Liver (tissue), 3 donors: ENCODE results near the gene LGALS12.

ENCODE experiments used
- ATF3 ChIP-seq: IDR thresholded peaks from 2 replicates; pipeline ENCODE4 v1.6.1; 2016; ENCODE audit warnings: antibody characterized with exemption
- EGR1 ChIP-seq, 2 donors: IDR thresholded peaks; 2 replicates each; pipeline ENCODE4 v1.6.1; 2016 to 2018; ENCODE audit warnings: antibody characterized with exemption in 2 of 2, low read depth in 2 of 2
- FOXA1 ChIP-seq: IDR thresholded peaks from 2 replicates; pipeline ENCODE4 v1.6.1; 2016; ENCODE audit warnings: antibody characterized with exemption
- FOXA2 ChIP-seq: IDR thresholded peaks from 2 replicates; pipeline ENCODE4 v1.6.1; 2016; ENCODE audit warnings: antibody characterized with exemption
- GABPA ChIP-seq, 2 donors: IDR thresholded peaks in 1 of 2; conservative IDR thresholded peaks in 1 of 2; 2 replicates each; pipeline ENCODE4 v1.6.1; 2016; ENCODE audit warnings: antibody characterized with exemption in 2 of 2, mild to moderate bottlenecking in 1 of 2, moderate library complexity in 1 of 2
- MAX ChIP-seq: IDR thresholded peaks from 2 replicates; pipeline ENCODE4 v1.6.1; 2016; ENCODE audit warnings: antibody characterized with exemption
- RAD21 ChIP-seq, 2 donors: IDR thresholded peaks; 2 replicates each; pipeline ENCODE4 v1.6.1; 2016; ENCODE audit warnings: antibody characterized with exemption in 2 of 2, mild to moderate bottlenecking in 2 of 2
- REST ChIP-seq: IDR thresholded peaks from 2 replicates; pipeline ENCODE4 v1.6.1; 2016; ENCODE audit warnings: antibody characterized with exemption, mild to moderate bottlenecking
- RXRA ChIP-seq, 2 donors: IDR thresholded peaks; 2 replicates each; pipeline ENCODE4 v1.6.1; 2017 to 2018; ENCODE audit warnings: antibody characterized with exemption in 2 of 2, mild to moderate bottlenecking in 1 of 2
- SP1 ChIP-seq: IDR thresholded peaks from 2 replicates; pipeline ENCODE4 v1.6.1; 2018; ENCODE audit warnings: antibody characterized with exemption, mild to moderate bottlenecking
- TAF1 ChIP-seq: conservative IDR thresholded peaks from 2 replicates; pipeline ENCODE4 v1.6.1; 2016; ENCODE audit warnings: antibody characterized with exemption, mild to moderate bottlenecking
- YY1 ChIP-seq: IDR thresholded peaks from 2 replicates; pipeline ENCODE4 v1.6.1; 2016; ENCODE audit warnings: antibody characterized with exemption, mild to moderate bottlenecking
- TF ChIP-seq, protein P1 (sequence below): fragments of 150-350 bp; IDR thresholded peaks from 2 replicates; pipeline ENCODE4 v1.5.1; 2017; ENCODE audit warnings: improper control_type of control experiment, low read depth, low read length; ENCODE audit not compliant: missing input control
- TF ChIP-seq, protein P2 (sequence below): IDR thresholded peaks from 2 replicates; pipeline ENCODE4 v1.6.1; 2016; ENCODE audit warnings: antibody characterized with exemption
- donor health status: healthy.
- donor health status: healthy.

DNA sequence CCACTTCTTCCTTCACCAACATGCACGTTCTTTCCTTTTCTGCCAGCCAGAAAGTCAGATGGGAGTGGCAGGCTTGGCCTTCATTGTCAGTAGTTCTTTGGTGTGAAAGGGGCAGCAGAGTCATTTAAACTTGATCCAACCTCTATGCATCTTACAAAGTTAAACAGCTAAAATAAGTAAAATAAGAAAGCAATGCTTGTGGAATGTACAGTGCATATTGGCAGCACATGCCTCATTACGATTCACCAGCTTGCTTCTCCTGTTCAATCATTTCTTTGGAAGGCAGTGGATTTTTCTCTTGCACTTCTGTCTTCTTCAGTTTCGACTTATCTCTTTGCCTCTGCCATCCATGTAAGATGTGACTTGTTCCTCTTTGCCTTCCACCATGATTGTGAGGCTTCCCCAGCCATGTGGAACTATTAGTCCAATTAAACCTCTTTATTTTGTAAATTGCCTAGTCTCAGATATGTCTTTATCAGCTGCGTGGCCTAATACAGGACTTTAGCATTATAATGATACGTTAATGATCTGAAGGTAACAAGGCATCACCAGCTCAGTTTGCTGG lies 14.8 kb downstream of the LGALS12 start:
- TF ChIP-seq, protein P1, sequence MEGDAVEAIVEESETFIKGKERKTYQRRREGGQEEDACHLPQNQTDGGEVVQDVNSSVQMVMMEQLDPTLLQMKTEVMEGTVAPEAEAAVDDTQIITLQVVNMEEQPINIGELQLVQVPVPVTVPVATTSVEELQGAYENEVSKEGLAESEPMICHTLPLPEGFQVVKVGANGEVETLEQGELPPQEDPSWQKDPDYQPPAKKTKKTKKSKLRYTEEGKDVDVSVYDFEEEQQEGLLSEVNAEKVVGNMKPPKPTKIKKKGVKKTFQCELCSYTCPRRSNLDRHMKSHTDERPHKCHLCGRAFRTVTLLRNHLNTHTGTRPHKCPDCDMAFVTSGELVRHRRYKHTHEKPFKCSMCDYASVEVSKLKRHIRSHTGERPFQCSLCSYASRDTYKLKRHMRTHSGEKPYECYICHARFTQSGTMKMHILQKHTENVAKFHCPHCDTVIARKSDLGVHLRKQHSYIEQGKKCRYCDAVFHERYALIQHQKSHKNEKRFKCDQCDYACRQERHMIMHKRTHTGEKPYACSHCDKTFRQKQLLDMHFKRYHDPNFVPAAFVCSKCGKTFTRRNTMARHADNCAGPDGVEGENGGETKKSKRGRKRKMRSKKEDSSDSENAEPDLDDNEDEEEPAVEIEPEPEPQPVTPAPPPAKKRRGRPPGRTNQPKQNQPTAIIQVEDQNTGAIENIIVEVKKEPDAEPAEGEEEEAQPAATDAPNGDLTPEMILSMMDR, result no peak
- TF ChIP-seq RAD21 (IDR thresholded peaks at IDR 0.05), result no peak
- TF ChIP-seq EGR1 (IDR thresholded peaks at IDR 0.05; ENCODE audit: low read depth in 2 of 2), result no peak
- no peak for TF ChIP-seq TAF1
- TF ChIP-seq YY1, result no peak
- TF ChIP-seq ATF3, result no peak
- no peak for TF ChIP-seq GABPA (IDR thresholded peaks at IDR 0.05 in 1 of 2, conservative IDR thresholded peaks at IDR 0.05 in 1 of 2)
- TF ChIP-seq FOXA1, result no peak
- TF ChIP-seq SP1, result no peak
- no peak for TF ChIP-seq REST
- TF ChIP-seq MAX, result no peak
- no peak for TF ChIP-seq FOXA2
- TF ChIP-seq, protein P2, sequence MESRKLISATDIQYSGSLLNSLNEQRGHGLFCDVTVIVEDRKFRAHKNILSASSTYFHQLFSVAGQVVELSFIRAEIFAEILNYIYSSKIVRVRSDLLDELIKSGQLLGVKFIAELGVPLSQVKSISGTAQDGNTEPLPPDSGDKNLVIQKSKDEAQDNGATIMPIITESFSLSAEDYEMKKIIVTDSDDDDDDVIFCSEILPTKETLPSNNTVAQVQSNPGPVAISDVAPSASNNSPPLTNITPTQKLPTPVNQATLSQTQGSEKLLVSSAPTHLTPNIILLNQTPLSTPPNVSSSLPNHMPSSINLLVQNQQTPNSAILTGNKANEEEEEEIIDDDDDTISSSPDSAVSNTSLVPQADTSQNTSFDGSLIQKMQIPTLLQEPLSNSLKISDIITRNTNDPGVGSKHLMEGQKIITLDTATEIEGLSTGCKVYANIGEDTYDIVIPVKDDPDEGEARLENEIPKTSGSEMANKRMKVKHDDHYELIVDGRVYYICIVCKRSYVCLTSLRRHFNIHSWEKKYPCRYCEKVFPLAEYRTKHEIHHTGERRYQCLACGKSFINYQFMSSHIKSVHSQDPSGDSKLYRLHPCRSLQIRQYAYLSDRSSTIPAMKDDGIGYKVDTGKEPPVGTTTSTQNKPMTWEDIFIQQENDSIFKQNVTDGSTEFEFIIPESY, result no peak
- TF ChIP-seq RXRA (IDR thresholded peaks at IDR 0.05), result no peak
